NOMO-1 treated with DMSO at 0.1 percent for 48 hours (cell line): ENCODE measurements around the gene ZNF664.

Experiments
- DNase-seq: peaks from one replicate; lab custom pipeline; 2025; ENCODE audit not compliant: unreplicated experiment; lab: John Stamatoyannopoulos, UW

Gene ZNF664

GRCh38 chr12:123987022-123987421 is 14.0 kb downstream of the ZNF664 start:
- DNase-seq: no peak

- DNase-seq: no peak
Measured at GRCh38 chr12:123989168-123989567, 16.2 kb downstream of the ZNF664 start.

- no peak for DNase-seq
Measured at GRCh38 chr12:123989753-123990152, 16.7 kb downstream of the ZNF664 start.

GRCh38 chr12:123990511-123990910 is 17.5 kb downstream of the ZNF664 start:
- DNase-seq: no peak

GRCh38 chr12:123991372-123991951 is 18.4 kb downstream of the ZNF664 start:
- DNase-seq: no peak

GRCh38 chr12:123992118-123992825 is 19.3 kb downstream of the ZNF664 start:
- no peak for DNase-seq

- no peak for DNase-seq
Measured at GRCh38 chr12:123995023-123995748, 22.2 kb downstream of the ZNF664 start.

GRCh38 chr12:123996581-123996980 is 23.6 kb downstream of the ZNF664 start:
- DNase-seq: no peak

GRCh38 chr12:123997033-123997822 is 24.2 kb downstream of the ZNF664 start:
- DNase-seq: no peak

GRCh38 chr12:123997908-123998307 is 24.9 kb downstream of the ZNF664 start:
- no peak for DNase-seq

- no peak for DNase-seq
Measured at GRCh38 chr12:123998344-123998990, 25.5 kb downstream of the ZNF664 start.

- DNase-seq: no peak
Measured at GRCh38 chr12:123998991-123999359, 26.0 kb downstream of the ZNF664 start.

GRCh38 chr12:124000111-124000510 is 27.1 kb downstream of the ZNF664 start:
- no peak for DNase-seq

GRCh38 chr12:124001343-124001742 is 28.3 kb downstream of the ZNF664 start:
- DNase-seq: no peak

- no peak for DNase-seq
Measured at GRCh38 chr12:124002021-124002644, 29.1 kb downstream of the ZNF664 start.

GRCh38 chr12:124002654-124003053 is 29.6 kb downstream of the ZNF664 start:
- no peak for DNase-seq

GRCh38 chr12:124004233-124004875 is 31.3 kb downstream of the ZNF664 start:
- no peak for DNase-seq

GRCh38 chr12:124006085-124006845 is 33.2 kb downstream of the ZNF664 start:
- DNase-seq: peak; percentile 41
